AG08395 (cell line): Measurements from ENCODE around the gene ACOX2.

ENCODE experiments used
- DNase-seq: peaks from one replicate; pipeline ENCODE4 v3.0.0; 2012; ENCODE audit warnings: mixed read lengths, low spot score

ACOX2 gene

DNA sequence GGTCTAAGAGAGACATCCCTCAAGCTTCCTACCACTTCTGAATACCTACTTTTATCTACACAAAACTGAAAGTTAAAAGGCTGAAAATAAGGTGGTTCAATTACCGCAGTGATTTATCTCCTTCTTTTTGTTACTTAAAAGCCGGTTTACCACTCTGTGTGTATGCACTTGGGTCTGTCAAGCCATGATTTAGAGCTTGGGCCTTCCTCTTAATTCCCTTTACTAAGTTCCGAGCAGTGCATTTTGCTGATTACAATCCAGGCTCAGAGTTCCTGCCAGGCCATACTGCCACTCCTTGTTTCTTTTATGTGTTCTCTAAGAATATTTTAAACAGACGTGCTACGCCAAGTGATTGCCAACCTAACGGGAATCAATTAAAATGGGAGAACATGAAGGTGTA, 28.6 kb downstream of the ACOX2 start:
- no peak for DNase-seq

DNA sequence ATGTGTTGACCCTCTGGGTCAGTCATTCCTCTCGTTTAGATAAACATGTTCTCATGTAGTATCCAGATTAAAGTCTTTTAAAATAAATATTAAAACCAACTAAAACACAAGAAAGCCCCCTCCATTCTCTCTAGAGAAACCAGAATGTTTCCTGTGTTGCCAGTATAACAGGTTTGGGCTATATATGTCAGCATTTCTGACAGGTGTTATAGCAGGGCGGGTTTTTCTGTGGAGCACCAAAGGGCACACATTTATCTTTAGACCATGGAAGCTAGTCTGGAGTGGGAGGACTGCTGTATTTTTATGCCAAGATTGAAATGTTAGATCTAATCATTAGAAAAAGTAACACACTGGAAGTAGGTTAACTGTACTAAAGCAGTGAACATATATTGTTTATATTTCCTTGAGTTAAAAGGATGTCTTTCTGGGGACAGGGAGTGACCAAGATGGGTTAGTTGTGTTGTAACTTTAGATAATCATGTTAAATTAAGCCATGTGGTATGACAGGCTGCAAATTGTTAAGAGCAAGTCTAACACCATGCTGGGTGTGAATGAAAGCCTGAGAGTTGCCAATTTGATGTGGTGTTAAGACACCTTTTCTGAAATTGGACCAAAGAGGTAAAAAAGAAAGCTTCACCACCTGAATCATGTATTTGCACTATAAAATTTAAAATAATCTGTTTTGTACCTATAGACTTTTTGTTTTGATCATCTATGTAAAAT, 29.5 kb downstream of the ACOX2 start:
- no peak for DNase-seq

DNA sequence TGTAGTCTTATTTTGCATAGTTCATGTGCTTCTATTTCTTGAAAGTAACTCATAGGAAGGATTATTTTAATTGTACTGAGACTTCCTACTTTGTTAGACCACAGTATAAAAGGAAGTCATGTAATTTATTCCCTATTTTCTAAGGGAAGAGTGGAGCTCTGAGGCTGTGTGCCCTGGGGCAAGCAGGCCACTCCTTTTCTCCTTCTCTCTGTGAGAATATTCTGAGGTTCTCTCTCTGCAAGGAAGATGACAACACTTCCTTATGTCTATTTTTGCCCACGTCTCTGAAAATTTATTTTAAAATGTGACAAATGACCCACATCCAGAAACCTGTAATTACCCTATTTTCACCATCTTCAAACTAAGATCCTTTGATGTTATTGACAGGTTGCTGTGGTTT, 34.1 kb downstream of the ACOX2 start:
- no peak for DNase-seq

DNA sequence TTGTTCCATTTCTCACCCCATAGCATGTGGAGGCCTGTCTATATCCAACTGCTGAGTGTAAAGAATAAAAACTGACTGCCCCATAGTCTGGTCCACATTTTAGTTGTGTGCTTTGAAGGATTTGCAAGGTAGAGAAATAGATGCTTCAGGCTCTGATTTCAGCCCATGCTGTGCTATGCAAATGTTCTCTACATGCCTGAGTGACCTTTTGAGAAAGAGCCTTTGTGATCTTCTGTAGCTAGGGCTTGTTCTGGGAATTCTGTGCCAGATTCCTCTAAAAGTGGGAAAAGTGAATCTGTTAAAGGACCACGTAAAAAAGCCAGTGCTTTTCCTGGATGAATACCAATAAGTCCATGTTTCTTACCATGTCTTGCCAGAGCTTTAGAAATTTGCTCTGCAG, 39.9 kb downstream of the ACOX2 start:
- DNase-seq, result no peak

DNA sequence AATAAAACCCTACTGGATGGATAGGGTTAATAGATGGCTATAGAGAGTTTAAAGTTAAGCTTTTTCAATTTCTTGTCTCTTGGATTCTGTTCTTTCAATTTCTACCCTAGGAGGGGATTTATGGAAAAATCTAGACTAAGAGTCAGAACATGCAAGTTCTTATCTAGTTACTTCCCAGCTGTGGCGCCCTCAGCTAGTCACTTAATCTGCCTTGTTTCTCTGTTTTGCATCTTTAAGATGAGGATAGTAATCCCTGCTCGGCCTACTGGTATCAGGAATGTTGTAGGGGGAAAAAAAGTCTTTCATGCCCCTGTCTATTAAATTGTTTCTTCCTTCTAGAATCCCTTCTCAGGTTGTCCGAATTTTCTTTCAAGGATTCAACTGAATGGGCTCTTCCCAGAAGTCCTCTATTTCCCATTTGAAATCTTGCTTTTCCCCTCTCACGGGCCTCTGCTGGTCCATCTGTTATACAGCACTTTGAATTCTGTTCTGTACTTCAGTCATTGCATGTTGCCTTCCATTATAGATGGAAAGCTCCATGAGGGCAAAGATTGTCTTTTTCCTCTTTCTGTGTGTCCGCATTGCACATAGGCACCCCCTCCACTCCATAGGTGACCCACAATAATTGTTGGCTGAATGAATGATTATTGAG, 40.7 kb downstream of the ACOX2 start:
- DNase-seq, result no peak

DNA sequence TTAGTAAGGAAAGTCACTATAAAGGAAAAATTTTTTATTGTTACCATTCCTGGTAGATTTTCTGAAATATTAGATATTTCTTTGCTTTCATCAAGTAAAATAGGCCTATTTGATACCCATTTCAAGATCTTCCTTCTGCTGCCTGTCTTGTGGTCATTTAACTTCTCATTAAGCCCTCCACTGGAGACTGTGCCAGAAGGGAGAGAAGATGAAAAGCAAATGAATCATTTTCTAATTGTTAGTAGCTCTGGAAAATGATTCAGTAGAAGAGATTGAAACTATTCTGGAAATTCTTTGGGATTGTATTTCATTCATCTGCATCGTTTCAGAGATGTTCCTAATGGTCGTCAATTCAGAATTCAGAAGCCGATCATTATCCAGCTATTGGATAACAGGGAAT, 41.9 kb downstream of the ACOX2 start:
- DNase-seq, result peak; percentile 40

DNA sequence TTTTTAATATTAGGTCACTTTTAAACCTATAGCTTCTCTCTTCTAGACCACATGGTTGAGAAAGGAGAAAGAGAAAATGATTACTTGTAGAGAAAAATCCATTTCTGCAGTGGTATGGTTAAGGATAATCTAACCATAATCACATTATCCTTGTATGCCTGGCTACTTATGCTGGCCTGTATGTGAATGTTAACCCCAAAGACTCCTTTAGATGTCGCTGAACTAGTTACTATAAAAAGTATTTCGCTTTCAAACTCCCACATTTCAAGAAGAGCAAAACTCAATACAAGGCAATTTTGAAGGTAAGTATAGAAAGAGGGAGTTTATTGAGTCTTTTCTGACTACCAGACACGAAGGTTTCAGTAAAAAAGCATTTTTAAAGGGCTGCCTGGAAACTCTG, 42.9 kb downstream of the ACOX2 start:
- DNase-seq, result no peak

DNA sequence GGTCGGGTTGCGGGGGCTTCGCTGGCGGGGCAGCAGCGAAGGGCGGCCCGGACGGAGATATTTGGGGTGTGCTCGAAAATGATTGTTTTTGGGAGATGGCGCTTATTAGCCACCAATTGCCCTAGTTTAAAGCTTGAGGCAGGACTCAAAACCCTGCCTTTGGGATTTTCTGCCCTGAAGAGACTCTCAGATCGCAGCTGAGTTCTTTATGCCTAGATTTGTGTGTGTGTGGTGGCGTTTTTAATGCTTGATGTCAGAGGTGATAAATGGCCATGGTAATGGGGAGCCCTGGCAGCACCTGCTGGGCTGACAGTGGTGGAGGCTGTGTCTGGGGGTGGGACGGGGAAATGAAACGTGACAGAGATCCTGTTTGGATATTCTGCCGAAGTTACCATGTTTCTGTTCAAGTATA, 44.5 kb downstream of the ACOX2 start:
- peak; percentile 15 for DNase-seq

DNA sequence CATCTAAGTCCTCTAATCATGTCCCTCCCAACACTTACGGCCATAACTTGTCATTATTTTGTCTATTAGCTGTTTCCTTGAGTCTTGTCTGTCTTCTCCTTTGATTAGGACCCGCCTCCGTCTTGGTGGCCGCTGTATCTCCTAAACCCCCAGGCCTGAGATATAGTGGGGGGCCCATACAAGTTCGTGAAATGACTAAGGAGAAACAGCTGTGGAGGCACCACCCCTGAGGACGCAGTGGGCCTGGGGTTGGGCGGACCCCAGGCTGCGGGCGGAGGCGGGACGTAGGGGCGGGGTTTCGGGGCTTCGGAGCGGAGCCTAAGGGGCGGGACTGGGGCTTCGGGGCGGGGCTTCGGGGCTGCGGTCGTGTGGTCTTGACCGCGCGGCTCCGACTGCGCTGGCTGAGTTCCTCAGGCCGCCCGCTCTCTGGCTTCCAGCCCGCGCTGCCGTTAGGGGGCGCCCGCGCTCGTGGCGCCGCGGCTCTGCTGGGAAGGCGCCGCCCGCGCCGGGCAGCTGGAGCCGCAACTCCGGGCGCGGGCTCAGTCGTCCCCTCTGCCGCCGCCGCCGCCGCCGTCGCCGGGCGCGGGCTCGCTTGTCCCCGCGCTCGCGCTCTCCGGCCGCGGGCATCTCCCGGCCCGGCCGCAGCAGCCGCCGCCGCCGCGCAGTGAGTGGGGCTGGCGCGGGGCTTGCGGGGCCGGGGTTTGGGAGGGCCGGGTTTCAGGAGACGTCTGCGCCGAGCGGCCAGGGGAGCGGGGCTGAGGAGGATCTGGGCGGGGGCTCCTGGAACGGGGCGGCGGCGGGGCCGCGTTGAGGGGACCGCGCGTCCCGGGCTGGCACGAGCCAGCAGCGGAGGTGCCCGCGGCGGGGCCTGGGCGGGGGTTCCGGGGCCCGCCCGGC, 45.2 kb downstream of the ACOX2 start, which contains the start of gene KCTD6:
Gene KCTD6 (plus strand): TSS at position 591 of the 897 bp plus-strand sequence. CDS start 6,660 bp downstream, outside the sequence.
- DNase-seq, result peak; percentile 93

DNA sequence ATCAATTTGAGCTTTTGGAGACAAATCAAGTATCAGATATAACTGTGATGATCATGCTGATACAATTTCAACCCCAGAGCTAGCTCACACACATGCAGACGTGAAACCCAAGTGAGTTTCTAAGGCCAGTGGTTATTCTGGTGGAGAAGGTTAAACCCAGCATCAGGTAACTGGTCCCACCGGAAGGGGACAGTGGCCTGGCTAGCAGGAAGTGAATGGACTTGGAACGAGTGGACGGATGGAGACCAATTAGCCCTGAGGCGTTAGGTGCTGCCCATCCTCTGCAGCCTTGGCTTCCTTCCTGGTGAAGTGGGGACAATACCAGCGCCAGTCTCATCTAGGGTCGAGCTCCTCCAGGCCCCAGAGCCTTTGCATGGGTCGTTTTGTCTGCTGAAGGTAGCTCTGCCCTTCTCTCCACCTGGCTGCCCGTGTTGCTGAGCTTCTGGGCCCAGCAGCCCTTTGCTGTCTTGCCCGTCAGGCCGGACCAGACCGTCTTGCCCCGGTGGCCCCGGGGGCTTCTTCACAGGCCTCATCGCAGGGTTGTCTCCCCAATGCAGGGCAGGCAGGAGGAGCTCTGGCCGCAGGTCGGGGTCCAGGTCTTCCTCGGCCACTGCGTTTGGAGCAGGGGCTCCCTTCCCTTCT, 46.0 kb downstream of the ACOX2 start:
- no peak for DNase-seq

DNA sequence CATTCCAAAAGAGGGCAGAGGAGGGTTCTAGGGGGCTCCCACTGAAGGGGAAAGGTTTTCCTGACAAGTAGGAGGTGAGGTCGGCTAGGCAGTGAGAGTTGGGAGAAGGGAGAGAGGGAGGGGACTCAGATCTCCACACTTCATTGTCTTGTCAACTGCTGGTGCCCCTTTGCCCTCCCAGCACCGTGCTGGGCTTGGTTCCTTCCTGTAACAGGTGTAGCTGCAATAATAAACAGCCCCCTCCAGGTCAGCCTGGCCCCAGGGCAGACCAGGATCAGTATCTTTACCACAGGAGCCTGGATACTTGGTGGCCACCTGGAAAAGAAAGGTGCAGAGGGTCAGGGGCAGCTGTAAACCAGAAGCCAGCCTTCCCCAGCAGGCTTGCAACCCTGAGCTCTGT, 48.0 kb downstream of the ACOX2 start:
- DNase-seq, result no peak

DNA sequence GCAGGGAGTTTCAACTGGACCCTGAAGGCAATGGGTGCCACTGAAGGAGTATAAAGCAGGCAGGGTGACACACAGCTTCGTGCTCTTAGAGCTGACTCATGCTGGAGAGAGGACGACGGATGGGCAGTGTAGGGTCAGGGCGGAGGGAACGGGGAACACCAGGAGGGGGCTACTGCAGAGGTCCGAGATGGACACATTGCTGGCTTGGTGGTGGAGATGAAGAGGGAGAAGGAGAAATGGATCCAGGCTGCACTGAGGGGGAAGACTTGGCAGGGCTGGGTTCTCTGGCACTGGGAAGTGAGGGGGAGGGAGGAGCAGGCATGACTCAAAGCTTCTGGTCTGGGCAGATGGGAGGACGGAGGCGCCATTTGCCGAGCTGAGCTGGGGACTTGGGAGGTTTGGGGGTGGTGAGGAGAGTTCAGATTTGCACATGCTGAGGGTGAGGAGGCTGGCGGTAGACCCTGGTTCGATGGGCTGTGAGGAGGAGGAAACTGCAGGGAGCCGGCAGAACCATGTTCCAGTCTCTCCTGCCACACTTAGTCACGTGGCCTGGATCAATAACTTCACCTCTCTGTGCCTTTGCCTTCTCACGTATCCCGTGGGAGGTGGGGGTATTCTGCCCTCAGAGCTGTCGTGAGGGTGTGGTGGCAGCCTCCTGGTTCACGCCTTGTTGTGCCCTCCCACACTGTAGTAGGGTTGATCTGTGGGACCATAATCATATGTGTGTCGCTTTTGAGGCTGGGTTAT, 49.7 kb downstream of the ACOX2 start:
- DNase-seq, result peak; percentile 73

DNA sequence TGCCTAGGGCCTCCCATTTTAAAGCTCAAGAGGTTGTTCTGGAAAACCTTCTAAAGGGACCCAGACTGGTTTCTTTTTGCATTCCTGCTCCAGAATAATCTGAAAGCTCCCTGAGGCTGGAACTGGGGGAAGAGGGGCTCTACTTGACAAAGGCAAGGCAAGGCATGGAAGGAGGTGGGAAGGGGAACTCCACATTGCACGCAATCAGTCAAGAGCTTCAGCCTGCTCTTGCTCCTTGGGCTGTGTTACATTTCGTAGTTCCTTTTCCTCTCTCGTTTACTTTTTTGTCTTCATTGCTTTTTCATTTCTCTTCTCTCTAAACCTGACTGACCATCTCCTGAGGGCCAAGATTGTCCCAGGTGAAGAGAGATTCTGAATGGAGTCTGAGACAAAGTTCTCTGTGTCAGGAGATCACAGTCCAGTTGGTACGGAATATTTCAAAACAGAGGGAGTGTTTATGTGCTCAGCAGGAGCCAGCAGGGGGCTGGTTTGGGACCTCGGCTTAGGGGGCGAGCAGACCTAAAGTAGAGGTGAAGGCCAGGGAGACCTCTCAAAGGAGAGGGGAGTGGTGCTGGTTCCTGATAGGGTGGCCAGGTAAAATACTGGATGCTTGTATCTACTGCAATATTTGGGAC, 51.1 kb downstream of the ACOX2 start:
- DNase-seq, result no peak

DNA sequence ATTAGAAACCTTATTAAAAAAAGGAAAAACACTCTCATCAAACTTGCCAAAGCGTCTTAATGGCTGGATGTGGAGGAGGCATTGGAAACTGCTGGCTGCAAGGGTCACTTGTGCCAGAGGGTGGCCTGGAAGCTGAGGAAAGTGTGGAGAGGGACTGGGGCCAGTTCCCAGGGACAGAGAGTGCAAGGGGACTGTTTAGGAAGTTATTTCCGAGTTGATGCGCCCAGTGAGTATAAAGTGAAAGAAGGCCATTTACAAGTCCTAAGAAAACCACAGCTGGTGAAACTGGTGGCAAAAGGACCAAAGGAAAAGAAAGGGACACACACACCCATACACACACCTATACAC, 52.3 kb downstream of the ACOX2 start:
- no peak for DNase-seq

DNA sequence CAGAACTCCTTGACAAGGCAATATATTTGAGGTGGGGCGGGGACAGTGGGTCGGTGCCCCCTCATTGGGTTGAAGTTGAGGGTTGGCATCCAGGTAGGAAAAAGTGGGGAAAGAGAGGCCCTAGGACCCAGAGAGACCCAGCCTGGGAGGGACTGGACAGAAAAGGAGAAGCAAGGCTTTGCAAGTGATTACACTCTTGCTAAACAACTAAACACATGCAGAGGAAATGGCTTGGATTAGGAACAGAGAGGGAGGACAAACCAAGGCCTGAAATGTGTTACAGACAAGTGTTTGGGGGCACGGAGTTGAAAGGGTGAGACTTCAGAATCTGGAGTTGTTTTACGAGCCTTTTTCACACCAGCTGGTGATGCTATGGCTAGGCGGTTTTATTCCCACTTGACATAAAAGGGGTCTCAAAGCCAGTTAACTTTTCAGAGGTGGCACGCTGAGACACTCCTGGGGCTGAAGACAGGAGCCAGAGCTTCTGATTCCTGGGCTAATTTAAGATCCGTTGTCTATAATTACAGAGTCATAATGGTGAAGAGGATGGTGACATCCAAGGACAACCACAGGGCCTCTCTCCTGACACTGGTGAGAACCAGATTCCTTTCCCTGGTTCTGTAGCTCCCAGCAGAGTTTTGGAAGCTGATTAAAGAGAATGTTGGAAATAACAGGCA, 52.8 kb downstream of the ACOX2 start:
- no peak for DNase-seq

DNA sequence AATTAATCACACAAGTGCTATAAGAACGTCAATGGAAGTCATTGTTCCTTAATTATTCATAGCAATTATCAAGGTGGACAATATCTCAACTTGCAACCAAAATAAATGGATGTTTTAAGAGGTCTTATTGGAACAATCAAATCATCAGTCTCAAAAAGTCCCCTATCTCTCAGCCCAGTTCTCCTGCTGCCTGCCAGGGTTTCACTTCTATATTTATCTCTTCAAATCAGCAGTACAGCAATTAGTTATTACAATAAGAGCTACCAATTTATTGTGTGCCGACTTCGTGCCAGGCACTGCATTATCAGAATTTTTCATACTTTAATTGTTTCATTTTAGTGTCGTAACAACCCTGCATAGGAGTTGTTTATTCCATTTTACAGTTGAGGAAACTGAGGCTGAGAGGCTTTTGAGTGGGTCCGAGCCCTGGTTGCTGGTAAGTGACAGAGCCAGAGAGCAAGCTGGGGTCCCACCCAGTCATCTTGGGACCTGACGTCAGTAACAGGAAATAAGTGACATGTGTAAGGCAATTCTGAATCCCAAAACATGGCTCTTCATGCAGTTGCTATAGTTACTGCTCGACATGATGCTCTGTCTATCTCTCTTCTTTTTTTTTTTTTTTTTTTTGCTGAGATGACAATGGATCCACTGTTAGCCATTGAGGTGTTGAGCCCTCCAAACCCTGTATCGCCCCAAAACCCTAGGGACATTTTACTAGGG, 53.9 kb downstream of the ACOX2 start:
- DNase-seq, result no peak

DNA sequence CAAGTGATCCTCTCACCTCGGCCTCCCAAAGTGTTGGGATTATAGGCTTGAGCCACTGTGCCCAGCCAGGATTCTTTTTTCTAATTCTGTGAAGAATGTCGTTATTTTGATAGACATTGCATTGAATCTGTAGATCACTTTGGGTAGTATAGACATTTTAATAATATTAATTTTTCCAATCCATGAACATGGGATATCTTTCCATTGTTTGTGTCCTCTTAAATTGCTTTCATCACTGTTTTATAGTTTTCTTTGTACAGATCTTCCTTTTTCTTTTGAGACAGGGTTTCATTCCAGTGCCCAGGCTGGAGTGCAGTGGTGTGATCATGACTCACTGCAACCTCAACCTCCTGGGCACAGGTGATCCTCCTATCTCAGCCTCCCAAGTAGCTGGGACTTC, 56.7 kb downstream of the ACOX2 start:
- DNase-seq, result no peak

DNA sequence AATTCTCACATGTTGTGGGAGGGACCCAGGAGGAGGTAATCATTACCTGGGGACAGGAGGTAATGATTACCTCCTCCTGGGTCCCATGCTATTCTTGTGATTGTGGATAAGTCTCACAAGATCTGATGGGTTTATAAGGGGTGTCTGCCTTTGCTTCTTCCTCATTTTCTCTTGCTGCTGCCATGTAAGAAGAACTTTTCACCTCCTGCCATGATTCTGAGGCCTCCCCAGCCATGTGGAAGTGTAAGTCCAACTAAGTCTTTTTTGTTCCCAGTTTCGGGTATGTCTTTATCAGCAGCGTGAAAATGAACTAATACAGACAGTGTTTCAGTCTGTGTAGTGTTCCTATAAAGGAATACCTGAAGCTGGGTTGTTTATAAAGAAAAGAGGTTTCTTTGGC, 58.2 kb downstream of the ACOX2 start:
- DNase-seq, result no peak

DNA sequence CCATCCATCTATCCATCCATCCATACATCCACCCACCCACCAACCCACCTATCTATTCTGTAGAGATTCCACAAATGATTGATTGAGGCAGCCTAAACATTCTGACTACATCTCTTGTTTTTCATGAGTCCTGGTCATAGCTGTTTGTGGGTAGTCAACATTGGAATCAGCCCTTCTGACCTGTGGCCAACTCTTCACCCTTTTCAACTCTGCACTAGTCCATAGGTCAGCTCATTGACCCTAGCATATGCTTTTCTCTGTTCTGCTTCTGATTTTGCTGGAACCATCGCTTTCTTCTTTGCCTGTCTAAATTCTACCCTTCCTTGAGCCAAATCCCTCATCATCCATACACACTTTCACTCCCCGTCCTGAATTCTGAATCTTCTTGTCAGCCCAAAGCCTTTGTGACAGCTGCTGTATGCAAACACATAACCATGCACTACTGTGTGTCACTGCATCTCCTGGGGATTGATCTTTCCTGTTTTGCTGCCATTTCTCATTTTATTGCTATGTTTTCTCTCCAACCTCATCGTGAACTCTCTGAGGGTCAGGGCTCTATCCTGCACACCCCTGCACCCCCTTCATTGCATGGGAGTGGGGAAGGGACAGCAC, 61.9 kb downstream of the ACOX2 start:
- no peak for DNase-seq
